SH-SY5Y (cell line): ENCODE measurements around the gene RRH.

Experiments used
- GATA2 ChIP-seq: IDR thresholded peaks from 2 replicates; pipeline ENCODE4 v1.6.1; 2011; ENCODE audit warnings: mild to moderate bottlenecking, low read depth, low read length
- GATA3 ChIP-seq: IDR thresholded peaks from 2 replicates; pipeline ENCODE4 v1.6.1; 2011; ENCODE audit warnings: low read depth, mild to moderate bottlenecking, low read length, moderate library complexity

DNA sequence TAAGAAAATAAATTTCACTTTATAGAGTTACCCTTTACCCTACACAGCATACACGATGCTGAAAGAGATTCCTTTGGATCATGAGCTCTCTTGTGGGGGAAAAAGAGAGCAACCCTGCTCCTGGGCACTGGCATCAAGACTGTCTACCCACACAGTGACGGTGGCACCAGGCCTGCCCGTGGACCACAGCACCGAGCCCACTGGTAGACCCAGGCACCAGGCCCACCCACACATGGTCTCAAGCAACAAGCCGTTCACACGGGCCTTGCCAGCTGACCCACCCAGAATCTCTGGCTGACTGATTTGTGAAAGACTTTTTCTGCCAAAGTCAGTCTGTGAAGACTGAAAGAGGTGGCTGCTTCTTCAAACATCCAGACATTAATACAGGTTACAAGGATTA, 32.7 kb upstream of the RRH start:
- TF ChIP-seq GATA3 (no peak), GATA2 (no peak)
